GM12865 (cell line): ENCODE results near the gene RAD23A.

Source experiments
- DNase-seq: peaks from one replicate; pipeline ENCODE4 v3.0.0; 2010; ENCODE audit warnings: low read depth
- H3K4me3 ChIP-seq: 2 replicates; pipeline ENCODE4 v1.5.1; 2011; ENCODE audit warnings: mild to moderate bottlenecking, low read depth, low read length, control low read depth
- TF ChIP-seq, protein P1 (sequence below): IDR thresholded peaks from 2 replicates; pipeline ENCODE4 v1.5.1; 2011; ENCODE audit warnings: low read length, control low read depth, low read depth, inconsistent platforms; ENCODE audit not compliant: insufficient read depth; ENCODE audit errors: missing control alignments

RAD23A gene

DNA sequence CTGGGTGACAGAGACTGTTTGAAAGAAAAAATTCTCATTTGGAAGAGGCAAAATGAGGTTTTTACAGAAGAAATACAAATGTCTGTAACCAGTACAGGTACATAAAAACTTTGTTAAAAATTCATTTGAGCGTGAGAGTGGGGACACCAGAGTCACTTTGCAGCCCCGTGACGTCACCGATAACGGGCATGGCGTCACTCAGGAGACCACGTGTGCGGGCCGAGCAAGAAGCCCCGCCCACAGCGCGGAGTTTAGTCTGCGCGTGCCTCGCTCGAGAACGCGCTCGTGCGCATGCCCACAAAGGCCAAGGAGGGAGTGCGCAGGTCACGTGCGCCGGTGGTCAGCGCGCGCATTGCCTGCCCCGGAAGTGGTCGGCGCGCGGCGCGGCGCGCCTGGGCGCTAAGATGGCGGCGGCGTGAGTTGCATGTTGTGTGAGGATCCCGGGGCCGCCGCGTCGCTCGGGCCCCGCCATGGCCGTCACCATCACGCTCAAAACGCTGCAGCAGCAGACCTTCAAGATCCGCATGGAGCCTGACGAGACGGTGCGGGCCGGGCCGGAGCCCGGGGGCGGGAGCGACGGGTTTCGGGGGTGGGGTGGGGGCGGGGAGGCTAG, at the start of gene RAD23A:
Gene RAD23A, plus strand, starts transcription at position 384 of the 613 bp plus-strand sequence. Its CDS starts 87 bp downstream, at position 471.
- peak; percentile 99 for DNase-seq
- H3K4me3 ChIP-seq, result peak within 1 kb of the TSS; percentile 86
- TF ChIP-seq, protein P1, sequence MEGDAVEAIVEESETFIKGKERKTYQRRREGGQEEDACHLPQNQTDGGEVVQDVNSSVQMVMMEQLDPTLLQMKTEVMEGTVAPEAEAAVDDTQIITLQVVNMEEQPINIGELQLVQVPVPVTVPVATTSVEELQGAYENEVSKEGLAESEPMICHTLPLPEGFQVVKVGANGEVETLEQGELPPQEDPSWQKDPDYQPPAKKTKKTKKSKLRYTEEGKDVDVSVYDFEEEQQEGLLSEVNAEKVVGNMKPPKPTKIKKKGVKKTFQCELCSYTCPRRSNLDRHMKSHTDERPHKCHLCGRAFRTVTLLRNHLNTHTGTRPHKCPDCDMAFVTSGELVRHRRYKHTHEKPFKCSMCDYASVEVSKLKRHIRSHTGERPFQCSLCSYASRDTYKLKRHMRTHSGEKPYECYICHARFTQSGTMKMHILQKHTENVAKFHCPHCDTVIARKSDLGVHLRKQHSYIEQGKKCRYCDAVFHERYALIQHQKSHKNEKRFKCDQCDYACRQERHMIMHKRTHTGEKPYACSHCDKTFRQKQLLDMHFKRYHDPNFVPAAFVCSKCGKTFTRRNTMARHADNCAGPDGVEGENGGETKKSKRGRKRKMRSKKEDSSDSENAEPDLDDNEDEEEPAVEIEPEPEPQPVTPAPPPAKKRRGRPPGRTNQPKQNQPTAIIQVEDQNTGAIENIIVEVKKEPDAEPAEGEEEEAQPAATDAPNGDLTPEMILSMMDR, result no peak

DNA sequence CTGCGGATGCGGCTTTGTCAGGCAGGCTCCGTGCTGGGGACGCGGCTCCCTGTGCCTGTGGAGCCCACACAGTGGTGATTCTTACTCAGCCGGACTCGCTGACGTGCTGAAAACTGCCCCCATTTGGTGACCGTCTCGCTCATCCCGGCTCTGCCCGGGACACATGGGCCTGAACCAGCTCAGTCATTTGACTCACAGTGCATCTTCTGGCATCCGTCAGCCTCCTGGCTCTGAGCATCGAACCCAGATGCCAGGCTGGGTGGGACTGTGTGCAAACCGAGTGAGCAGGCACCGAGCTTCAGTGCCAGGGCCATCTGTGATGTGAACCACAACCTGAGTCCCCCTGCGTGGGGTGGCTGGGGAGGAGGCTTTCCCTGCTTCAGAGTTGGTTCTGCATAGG, 49.2 kb upstream of the RAD23A start:
- no peak overlapping the region for H3K4me3 ChIP-seq
- TF ChIP-seq, protein P1, result no peak
- DNase-seq, result no peak

DNA sequence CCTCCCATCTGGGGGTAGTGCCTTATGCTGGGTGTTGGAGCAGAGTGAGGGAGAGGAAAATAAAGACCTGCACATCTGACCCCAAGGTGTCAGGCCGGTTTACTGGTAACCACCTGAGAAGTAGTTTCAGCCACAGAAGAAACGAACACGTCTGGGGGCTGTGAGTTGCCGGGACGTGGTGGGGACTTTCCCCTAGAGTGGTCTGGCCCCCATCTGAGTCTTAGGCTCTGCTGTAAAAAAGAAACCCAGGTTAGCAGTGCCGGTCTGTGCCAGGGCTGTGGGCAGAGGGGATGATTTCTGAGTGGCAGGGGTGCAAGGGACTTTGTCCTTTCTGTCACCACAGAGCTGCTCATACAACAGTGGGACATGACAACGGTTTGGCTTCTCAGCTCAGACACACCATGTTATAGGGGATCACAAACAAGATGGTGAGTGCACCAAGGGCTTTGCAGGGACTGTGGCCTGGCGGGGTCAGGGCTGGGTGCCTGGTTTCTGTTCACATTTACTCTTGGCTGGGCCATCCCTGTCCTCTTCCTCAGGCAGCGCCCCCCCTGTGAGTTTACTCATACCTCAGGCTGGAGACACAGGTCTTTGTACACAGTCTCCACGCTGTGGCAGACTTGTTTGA, 45.7 kb upstream of the RAD23A start:
- DNase-seq, result peak; percentile 87
- no peak overlapping the region for H3K4me3 ChIP-seq
- TF ChIP-seq, protein P1, result no peak

DNA sequence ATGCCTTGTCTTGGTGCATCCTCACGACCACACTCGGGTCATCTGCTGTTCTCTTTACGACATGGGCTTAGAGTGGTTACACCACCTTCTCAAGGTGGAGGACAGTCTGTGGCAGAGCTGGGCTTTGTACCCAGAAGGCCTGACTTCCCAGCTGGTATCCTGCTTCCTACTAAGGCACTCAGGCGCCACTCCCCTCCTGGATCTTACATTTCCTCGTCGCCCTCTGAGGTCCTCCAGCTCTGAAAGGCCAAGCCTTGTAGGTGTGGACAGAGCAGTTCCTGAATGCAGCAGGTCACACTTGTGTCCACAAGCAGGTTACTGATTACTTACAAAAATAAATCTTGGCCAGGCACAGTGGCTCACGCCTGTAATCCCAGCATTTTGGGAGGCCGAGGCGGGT, 38.5 kb upstream of the RAD23A start:
- DNase-seq, result no peak
- TF ChIP-seq, protein P1, result no peak
- H3K4me3 ChIP-seq, result no peak overlapping the region

DNA sequence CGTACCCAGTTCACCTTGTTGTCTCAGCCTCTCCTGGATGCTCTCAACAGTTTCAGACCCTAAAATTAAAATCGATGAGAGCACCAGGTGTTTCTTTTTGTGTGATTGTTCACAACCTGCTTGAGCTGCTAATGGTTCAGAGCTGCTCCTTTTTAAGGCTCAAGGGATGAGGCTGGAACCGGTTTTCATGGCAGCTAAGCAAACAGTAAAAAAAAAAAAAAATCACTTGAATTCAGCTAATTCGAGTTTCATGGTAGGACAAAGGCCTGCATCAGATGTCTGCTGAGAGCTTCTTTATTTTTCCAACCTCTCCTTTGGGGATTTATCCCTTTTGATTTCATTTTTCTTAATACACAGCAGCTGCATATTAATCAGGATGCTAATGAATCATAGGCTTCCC, 33.1 kb upstream of the RAD23A start:
- TF ChIP-seq, protein P1, result no peak
- DNase-seq, result no peak
- no peak overlapping the region for H3K4me3 ChIP-seq

DNA sequence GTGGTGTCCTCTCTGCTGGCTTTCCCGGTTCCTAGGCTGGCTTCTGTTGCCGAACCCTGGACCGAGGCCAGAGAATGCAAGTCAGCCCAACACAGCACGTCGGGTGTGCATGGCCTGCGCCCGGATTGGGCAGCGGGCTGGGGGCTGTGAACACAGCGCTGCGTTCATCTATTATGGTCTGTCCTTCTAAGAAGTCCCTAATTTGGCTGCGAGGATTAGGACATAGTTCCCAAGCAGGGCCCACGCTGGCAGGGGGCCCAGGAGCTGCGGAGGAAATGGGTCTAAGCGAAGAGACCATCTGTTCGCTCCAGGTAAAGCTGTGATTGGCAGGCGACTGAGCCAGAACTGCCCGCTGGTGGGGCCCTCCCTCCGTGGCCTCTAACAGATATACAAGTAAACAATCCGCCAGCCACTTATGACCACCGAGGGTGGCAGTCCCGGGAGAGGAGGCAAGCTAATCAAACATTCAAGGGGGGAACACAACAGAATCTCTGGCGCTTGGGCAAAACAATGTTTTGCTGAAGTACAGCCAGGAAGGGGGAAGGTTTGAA, 32.6 kb upstream of the RAD23A start:
- TF ChIP-seq, protein P1, result no peak
- no peak for DNase-seq
- H3K4me3 ChIP-seq, result no peak overlapping the region
